NT2/D1 (cell line): ENCODE data around the gene TMEM200B.

Experiments used
- DNase-seq: peaks from one replicate; pipeline ENCODE4 v3.0.0-alpha.2; 2011; ENCODE audit warnings: low read depth, low spot score
- H3K27me3 ChIP-seq: 2 replicates; pipeline ENCODE4 v1.6.0; 2011; ENCODE audit warnings: mild to moderate bottlenecking; ENCODE audit not compliant: insufficient read length, insufficient read depth
- H3K36me3 ChIP-seq: 2 replicates; pipeline ENCODE4 v1.6.1; 2011; ENCODE audit warnings: mild to moderate bottlenecking, low read length, mixed read lengths; ENCODE audit not compliant: insufficient read depth, insufficient read length
- H3K4me1 ChIP-seq: 2 replicates; pipeline ENCODE4 v1.5.1; 2011; ENCODE audit not compliant: insufficient read depth, insufficient read length
- H3K4me3 ChIP-seq: 2 replicates; pipeline ENCODE4 v1.5.1; 2011; ENCODE audit warnings: low read depth; ENCODE audit not compliant: insufficient read length
- H3K9ac ChIP-seq: 2 replicates; pipeline ENCODE4 v1.6.0; 2011; ENCODE audit warnings: low read depth; ENCODE audit not compliant: insufficient read length
- H3K9me3 ChIP-seq: 2 replicates; pipeline ENCODE4 v1.5.1; 2011; ENCODE audit warnings: mild to moderate bottlenecking, low read length; ENCODE audit not compliant: insufficient read depth
- SUZ12 ChIP-seq: IDR thresholded peaks from 2 replicates; pipeline ENCODE4 v1.6.1; 2011; ENCODE audit not compliant: insufficient read length, insufficient read depth; ENCODE audit errors: extremely low read depth
- YY1 ChIP-seq: IDR thresholded peaks from 2 replicates; pipeline ENCODE4 v1.6.1; 2011; ENCODE audit not compliant: insufficient read length, insufficient read depth
- ZNF274 ChIP-seq: IDR thresholded peaks from 2 replicates; pipeline ENCODE4 v1.6.1; 2011; ENCODE audit warnings: mild to moderate bottlenecking, low read depth, low read length

Gene TMEM200B

GRCh38 chr1:29122682-29123052 is 1.0 kb downstream of the TMEM200B start:
- DNase-seq = peak; percentile 47

GRCh38 chr1:29121936-29122681 is 1.6 kb downstream of the TMEM200B start:
- TF ChIP-seq SUZ12 (no peak), ZNF274 (no peak), YY1 (no peak)
- Histone ChIP-seq H3K4me1 (peaks cover 16% of the 10 kb centered on the region), H3K9ac (peak overlapping the region; percentile 97), H3K27me3 (peaks cover 26% of the 10 kb centered on the region), H3K36me3 (peaks cover 31% of the 10 kb centered on the region), H3K9me3 (peaks cover 17% of the 10 kb centered on the region; the same call in 1 of the 2 replicates), H3K4me3 (peak overlapping the region; percentile 92)
- peak; percentile 67 for DNase-seq

More at GRCh38 chr1:29122682-29123052, 1.0 kb downstream of the TMEM200B start:
- H3K36me3 ChIP-seq = peaks cover 26% of the 10 kb centered on the region
- H3K4me1 ChIP-seq = peaks cover 18% of the 10 kb centered on the region
- H3K9me3 ChIP-seq = peaks cover 17% of the 10 kb centered on the region; the same call in 1 of the 2 replicates
- peak overlapping the region; percentile 97 for H3K9ac ChIP-seq
- H3K4me3 ChIP-seq = peak overlapping the region; percentile 92
- H3K27me3 ChIP-seq = peaks cover 27% of the 10 kb centered on the region
- no peak for TF ChIP-seq YY1
- TF ChIP-seq SUZ12 = no peak
- TF ChIP-seq ZNF274 = no peak

- H3K9me3 ChIP-seq = peaks cover 17% of the 10 kb centered on the region; the same call in 1 of the 2 replicates
- peak overlapping the region; percentile 97 for H3K9ac ChIP-seq
- H3K4me1 ChIP-seq = peaks cover 16% of the 10 kb centered on the region
- peak overlapping the region; percentile 92 for H3K4me3 ChIP-seq
- TF ChIP-seq YY1 = no peak
- TF ChIP-seq ZNF274 = no peak
- TF ChIP-seq SUZ12 = no peak
- peaks cover 26% of the 10 kb centered on the region for H3K27me3 ChIP-seq
- DNase-seq = no peak
- peaks cover 33% of the 10 kb centered on the region for H3K36me3 ChIP-seq
These were observed 2.2 kb downstream of the TMEM200B start for GRCh38 chr1:29121516-29121935.

GRCh38 chr1:29120947-29121485 is 2.7 kb downstream of the TMEM200B start:
- no peak for TF ChIP-seq ZNF274
- TF ChIP-seq SUZ12 = no peak
- no peak for TF ChIP-seq YY1
- H3K36me3 ChIP-seq = peaks cover 33% of the 10 kb centered on the region
- H3K4me3 ChIP-seq = peak overlapping the region; percentile 92
- H3K9ac ChIP-seq = peak overlapping the region; percentile 97
- DNase-seq = no peak
- peaks cover 22% of the 10 kb centered on the region for H3K27me3 ChIP-seq
- H3K9me3 ChIP-seq = peaks cover 17% of the 10 kb centered on the region; the same call in 1 of the 2 replicates
- H3K4me1 ChIP-seq = peaks cover 16% of the 10 kb centered on the region

GRCh38 chr1:29120367-29120766 is 3.3 kb downstream of the TMEM200B start:
- Histone ChIP-seq H3K4me1 (peaks cover 10% of the 10 kb centered on the region), H3K36me3 (peaks cover 38% of the 10 kb centered on the region), H3K4me3 (peak overlapping the region; percentile 92), H3K9ac (peak overlapping the region; percentile 97), H3K9me3 (peaks cover 17% of the 10 kb centered on the region; the same call in 1 of the 2 replicates), H3K27me3 (peaks cover 16% of the 10 kb centered on the region)
- TF ChIP-seq ZNF274 (no peak), SUZ12 (no peak)
- DNase-seq = no peak

- Histone ChIP-seq H3K9me3 (peaks cover 17% of the 10 kb centered on the region; the same call in 1 of the 2 replicates), H3K27me3 (peaks cover 13% of the 10 kb centered on the region), H3K4me1 (peaks cover 6% of the 10 kb centered on the region), H3K4me3 (no peak overlapping the region), H3K36me3 (peaks cover 38% of the 10 kb centered on the region), H3K9ac (no peak overlapping the region)
- TF ChIP-seq YY1 (no peak), SUZ12 (no peak), ZNF274 (no peak)
- DNase-seq = no peak
These were observed 4.4 kb downstream of the TMEM200B start for GRCh38 chr1:29119121-29119929.
